Measurements from ENCODE around the gene PLP2. TPM values are rescaled to one million over a fixed set of nuclear protein-coding genes. Genes with fewer than 3 reads are reported as not detected.

Gene PLP2
- total RNA-seq, 1 donor from 2014 or later = 100 TPM

DNA sequence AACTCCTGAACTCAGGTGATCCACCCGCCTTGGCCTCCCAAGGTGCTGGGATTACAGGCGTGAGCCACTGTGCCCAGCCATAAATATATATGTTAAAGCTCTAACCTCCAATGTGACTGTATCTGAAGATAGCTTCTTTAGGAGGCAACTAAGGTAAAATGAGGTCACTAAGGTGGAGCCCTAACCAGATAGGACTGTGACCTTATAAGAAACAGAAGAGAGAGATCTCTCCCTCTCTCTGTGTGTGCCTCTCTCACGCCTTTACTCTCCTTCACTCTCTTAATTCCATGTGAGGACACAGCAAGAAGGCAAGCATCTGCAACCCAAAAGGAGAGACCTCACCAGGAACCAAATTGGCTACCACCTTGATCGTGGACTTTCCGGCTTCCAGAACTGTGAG lies 10.1 kb upstream of the PLP2 start:
- TF ChIP-seq, protein P1, sequence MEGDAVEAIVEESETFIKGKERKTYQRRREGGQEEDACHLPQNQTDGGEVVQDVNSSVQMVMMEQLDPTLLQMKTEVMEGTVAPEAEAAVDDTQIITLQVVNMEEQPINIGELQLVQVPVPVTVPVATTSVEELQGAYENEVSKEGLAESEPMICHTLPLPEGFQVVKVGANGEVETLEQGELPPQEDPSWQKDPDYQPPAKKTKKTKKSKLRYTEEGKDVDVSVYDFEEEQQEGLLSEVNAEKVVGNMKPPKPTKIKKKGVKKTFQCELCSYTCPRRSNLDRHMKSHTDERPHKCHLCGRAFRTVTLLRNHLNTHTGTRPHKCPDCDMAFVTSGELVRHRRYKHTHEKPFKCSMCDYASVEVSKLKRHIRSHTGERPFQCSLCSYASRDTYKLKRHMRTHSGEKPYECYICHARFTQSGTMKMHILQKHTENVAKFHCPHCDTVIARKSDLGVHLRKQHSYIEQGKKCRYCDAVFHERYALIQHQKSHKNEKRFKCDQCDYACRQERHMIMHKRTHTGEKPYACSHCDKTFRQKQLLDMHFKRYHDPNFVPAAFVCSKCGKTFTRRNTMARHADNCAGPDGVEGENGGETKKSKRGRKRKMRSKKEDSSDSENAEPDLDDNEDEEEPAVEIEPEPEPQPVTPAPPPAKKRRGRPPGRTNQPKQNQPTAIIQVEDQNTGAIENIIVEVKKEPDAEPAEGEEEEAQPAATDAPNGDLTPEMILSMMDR (IDR thresholded peaks at IDR 0.05) = no peak
- DNase-seq (ENCODE audit: extremely low spot score, unreplicated experiment) = no peak
- no peaks in the 10 kb centered on the region for H3K27me3 Mint-ChIP-seq (ENCODE audit: unreplicated experiment)
- no peaks in the 10 kb centered on the region for H3K36me3 Mint-ChIP-seq (ENCODE audit: unreplicated experiment)
- peaks cover 19% of the 10 kb centered on the region for H3K4me1 Mint-ChIP-seq (ENCODE audit: unreplicated experiment)
- no peak overlapping the region for H3K4me3 Mint-ChIP-seq (ENCODE audit: unreplicated experiment)
- H3K27ac Mint-ChIP-seq (ENCODE audit: unreplicated experiment) = no peak overlapping the region
- peaks cover 3% of the 10 kb centered on the region for H3K9me3 Mint-ChIP-seq (ENCODE audit: unreplicated experiment)

DNA sequence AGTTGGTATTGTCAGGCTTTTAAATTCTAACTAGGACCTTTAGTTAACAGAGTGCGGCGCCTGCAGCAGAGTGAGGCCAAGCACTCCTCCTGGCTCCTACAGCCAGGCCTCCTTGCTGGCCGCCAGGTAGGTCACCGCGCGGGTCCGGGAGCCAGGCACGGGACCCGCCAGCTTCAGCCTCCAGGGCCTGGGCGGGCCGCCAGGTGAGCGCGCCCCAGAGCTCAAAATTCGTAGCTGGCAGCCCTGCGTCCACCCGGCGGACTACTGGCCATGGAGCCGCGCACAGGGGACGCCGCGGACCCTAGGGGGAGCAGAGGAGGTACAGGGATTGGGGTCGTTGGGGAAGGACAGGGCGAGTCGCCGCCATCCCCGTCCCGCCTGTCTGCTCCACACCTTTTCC lies 9.1 kb upstream of the PLP2 start, which contains the start of gene MAGIX:
TSS of gene MAGIX (plus strand) at position 139 of the 400 bp plus-strand sequence. CDS start at position 271, 132 bp downstream.
- peak within 1 kb of the TSS; percentile 71 for H3K4me3 Mint-ChIP-seq (ENCODE audit: unreplicated experiment)
- H3K27ac Mint-ChIP-seq (ENCODE audit: unreplicated experiment) = peak within 1 kb of the TSS; percentile 83
- H3K4me1 Mint-ChIP-seq (ENCODE audit: unreplicated experiment) = peaks cover 26% of the 10 kb centered on the region
- H3K27me3 Mint-ChIP-seq (ENCODE audit: unreplicated experiment) = no peaks in the 10 kb centered on the region
- no peaks in the 10 kb centered on the region for H3K36me3 Mint-ChIP-seq (ENCODE audit: unreplicated experiment)
- TF ChIP-seq, protein P1 (IDR thresholded peaks at IDR 0.05) = no peak
- DNase-seq (ENCODE audit: extremely low spot score, unreplicated experiment) = no peak
- peaks cover 3% of the 10 kb centered on the region for H3K9me3 Mint-ChIP-seq (ENCODE audit: unreplicated experiment)

DNA sequence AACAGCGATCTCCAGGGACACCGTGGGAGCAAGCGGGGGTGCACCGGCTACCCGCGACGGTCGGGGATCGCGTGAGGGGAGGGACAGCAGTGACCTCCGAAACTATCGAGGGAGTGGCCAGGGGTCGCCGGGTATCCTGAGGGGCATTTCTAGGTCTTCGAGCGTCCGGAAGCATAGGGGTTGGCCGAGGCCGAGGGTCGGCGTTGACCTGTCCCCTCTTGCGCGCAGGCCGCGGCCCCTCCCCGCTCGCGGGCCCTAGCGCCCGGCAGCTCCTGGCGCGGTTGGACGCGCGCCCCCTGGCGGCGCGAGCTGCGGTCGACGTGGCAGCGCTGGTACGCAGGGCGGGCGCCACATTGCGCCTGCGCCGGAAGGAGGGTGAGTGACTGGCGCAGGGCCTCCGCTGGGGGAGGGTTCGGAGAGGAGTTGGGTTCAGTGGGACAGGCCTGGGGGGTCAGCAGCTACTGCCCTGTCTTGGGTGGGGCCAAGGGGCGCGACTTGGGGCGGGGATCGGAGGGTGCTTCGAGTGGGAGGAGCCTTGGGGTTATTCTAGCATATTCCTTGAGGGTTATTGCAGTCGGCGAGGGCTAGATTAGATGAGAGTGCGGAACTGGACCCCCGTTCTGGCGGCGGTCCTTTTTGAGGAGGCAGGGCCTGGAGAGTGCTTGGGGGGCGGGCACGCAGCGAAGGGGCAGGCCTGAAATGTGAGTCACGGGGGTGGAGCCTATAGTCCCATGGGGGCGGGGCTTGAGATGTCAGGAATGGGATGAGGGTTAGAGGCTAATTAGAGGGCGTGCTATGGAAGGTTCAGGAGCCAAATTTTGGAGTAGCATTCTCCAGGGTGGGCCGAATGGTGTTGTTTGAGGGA lies 7.9 kb upstream of the PLP2 start:
- Mint-ChIP-seq H3K27ac (ENCODE audit: unreplicated experiment) (peak overlapping the region; percentile 95), H3K9me3 (ENCODE audit: unreplicated experiment) (peaks cover 3% of the 10 kb centered on the region), H3K4me1 (ENCODE audit: unreplicated experiment) (peaks cover 30% of the 10 kb centered on the region), H3K27me3 (ENCODE audit: unreplicated experiment) (no peaks in the 10 kb centered on the region), H3K36me3 (ENCODE audit: unreplicated experiment) (no peaks in the 10 kb centered on the region), H3K4me3 (ENCODE audit: unreplicated experiment) (peak overlapping the region; percentile 71)
- peak; percentile 94 for DNase-seq (ENCODE audit: extremely low spot score, unreplicated experiment)
- TF ChIP-seq, protein P1 (IDR thresholded peaks at IDR 0.05) = peak; percentile 81

DNA sequence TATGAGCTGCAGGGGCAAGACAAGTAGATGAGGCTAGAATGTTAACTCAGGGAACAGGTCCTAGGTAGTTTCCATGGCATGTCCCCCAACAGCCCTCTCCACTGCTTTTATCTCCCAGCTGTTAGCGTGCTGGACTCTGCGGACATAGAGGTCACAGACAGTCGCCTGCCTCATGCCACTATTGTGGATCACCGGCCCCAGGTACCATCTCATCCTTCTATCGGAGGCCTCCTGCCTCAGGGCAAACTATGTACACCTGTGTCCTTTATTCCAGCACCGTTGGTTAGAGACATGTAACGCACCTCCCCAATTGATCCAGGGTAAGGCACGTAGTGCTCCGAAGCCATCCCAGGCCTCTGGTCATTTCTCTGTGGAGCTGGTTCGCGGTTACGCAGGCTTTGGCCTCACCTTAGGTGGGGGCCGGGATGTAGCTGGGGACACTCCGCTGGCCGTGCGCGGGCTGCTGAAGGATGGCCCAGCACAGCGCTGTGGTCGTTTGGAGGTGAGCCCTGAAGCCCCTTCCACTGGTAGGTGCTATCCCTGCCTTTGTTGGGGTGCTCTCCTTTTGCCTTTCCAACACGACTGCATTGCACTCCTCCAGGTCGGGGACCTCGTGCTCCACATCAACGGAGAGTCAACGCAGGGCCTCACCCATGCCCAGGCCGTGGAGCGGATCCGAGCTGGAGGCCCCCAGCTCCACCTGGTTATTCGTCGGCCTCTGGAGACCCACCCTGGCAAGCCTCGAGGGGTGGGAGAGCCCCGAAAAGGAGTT lies 6.9 kb upstream of the PLP2 start:
- Mint-ChIP-seq H3K9me3 (ENCODE audit: unreplicated experiment) (peaks cover 3% of the 10 kb centered on the region), H3K27me3 (ENCODE audit: unreplicated experiment) (no peaks in the 10 kb centered on the region), H3K36me3 (ENCODE audit: unreplicated experiment) (no peaks in the 10 kb centered on the region), H3K4me3 (ENCODE audit: unreplicated experiment) (no peak overlapping the region), H3K4me1 (ENCODE audit: unreplicated experiment) (peaks cover 30% of the 10 kb centered on the region), H3K27ac (ENCODE audit: unreplicated experiment) (peak overlapping the region; percentile 95)
- TF ChIP-seq, protein P1 (IDR thresholded peaks at IDR 0.05) = no peak
- no peak for DNase-seq (ENCODE audit: extremely low spot score, unreplicated experiment)
